K562 (cell line): ENCODE measurements around the gene ADGRB3. TPM values are rescaled to one million over a fixed set of nuclear protein-coding genes. Genes with fewer than 3 reads are reported as not detected.
A peak's percentile ranks its signal among the peaks of the same experiment; 100 is the strongest.

Experiments used
- ATAC-seq: fragments of 200-7000 bp; cut with Tn5 transposase; 3 replicates; pipeline ENCODE4 v1.9.1; 2020; ENCODE audit warnings: moderate library complexity
- BruUV-seq: library from RNA; stranded (reverse); fragments of 400-500 nt; replicated peaks from 2 replicates; lab custom pipeline; 2021; lab: Mats Ljungman, UMichigan
- CTCF ChIA-PET: fragments of 300-600 bp; formaldehyde crosslinking; extraction: SDS; loops from one replicate; lab custom pipeline; 2021; ENCODE audit warnings: low intra/inter-chr PET ratio; lab: Yijun Ruan, JAX
- POLR2A ChIA-PET: fragments of 300-600, 350-650 bp; sonication (Branson Sonifier 250); formaldehyde crosslinking; extraction: SDS; loops from one replicate; lab custom pipeline; 2021; ENCODE audit warnings: antibody characterized with exemption, inconsistent platforms; lab: Yijun Ruan, JAX
- DNase-seq, 4 experiments: peaks; one replicate each; pipeline versions ENCODE4 v3.0.0 to v3.0.0-alpha.2; 2011 to 2018; ENCODE audit warnings: low spot score in 3 of 4, mixed read lengths in 3 of 4; ENCODE audit errors: extremely low read depth in 1 of 4
- FAIRE-seq: peaks from 2 replicates; lab custom pipeline; 2011; peaks lifted over from hg19 to GRCh38; lab: Jason Lieb, UNC
- H2AFZ ChIP-seq: 2 replicates; pipeline ENCODE4 v1.6.0; 2011; ENCODE audit warnings: low read depth, low read length, control low read depth, inconsistent platforms
- H3K27ac ChIP-seq: fragments of 200-600 bp; 3 replicates; pipeline ENCODE4 v1.8.0; 2011; ENCODE audit warnings: low read depth, mild to moderate bottlenecking, control low read depth, inconsistent platforms, low read length, moderate library complexity, mixed read lengths; ENCODE audit errors: extremely low read depth
- H3K27me3 ChIP-seq, 2 experiments: fragments of 300-600 bp in 1 of 2; 2 replicates in 1 of 2; 3 replicates in 1 of 2; pipeline versions ENCODE4 v1.6.0 to v1.8.0; 2011; ENCODE audit warnings: inconsistent platforms in 2 of 2, low read length in 2 of 2, mild to moderate bottlenecking in 1 of 2, mixed read lengths in 1 of 2, moderate library complexity in 1 of 2; ENCODE audit not compliant: control insufficient read depth in 2 of 2, insufficient read depth in 2 of 2
- H3K36me3 ChIP-seq: fragments of 300-600 bp; 3 replicates; pipeline ENCODE4 v1.8.0; 2011; ENCODE audit warnings: mild to moderate bottlenecking, low read length, inconsistent platforms; ENCODE audit not compliant: control insufficient read depth, insufficient read depth
- H3K4me1 ChIP-seq, 2 experiments: fragments of 200-600 bp in 1 of 2; replicated peaks in 1 of 2; 2 replicates in 1 of 2; 3 replicates in 1 of 2; pipeline versions ENCODE4 v1.5.1 to v1.8.0; 2011; ENCODE audit warnings: inconsistent platforms in 2 of 2, low read length in 2 of 2, mild to moderate bottlenecking in 1 of 2, mixed read lengths in 1 of 2, moderate library complexity in 1 of 2; ENCODE audit not compliant: control insufficient read depth in 2 of 2, insufficient read depth in 2 of 2
- H3K4me2 ChIP-seq: 2 replicates; pipeline ENCODE4 v1.6.1; 2011; ENCODE audit warnings: low read length, control low read depth, inconsistent platforms, mixed read lengths; ENCODE audit not compliant: insufficient read depth
- H3K4me3 ChIP-seq: fragments of 200-600 bp; sonication (generic), shearing (Covaris generic); 2 replicates; pipeline ENCODE4 v1.5.1; 2016; ENCODE audit warnings: control low read depth, inconsistent platforms
- H3K79me2 ChIP-seq: fragments of 200-600 bp; 3 replicates; pipeline ENCODE4 v1.8.0; 2011; ENCODE audit warnings: low read length, inconsistent platforms; ENCODE audit not compliant: control insufficient read depth, insufficient read depth
- H3K9ac ChIP-seq, 2 experiments: 2 replicates each; pipeline versions ENCODE4 v1.6.0 to v1.6.1; 2011; ENCODE audit warnings: low read depth in 2 of 2, low read length in 2 of 2, control low read depth in 1 of 2, inconsistent platforms in 1 of 2, mild to moderate bottlenecking in 1 of 2, mixed read lengths in 1 of 2; ENCODE audit not compliant: insufficient read depth in 1 of 2
- H3K9me1 ChIP-seq: one replicate; pipeline ENCODE4 v1.6.0; 2011; ENCODE audit warnings: inconsistent platforms, mild to moderate bottlenecking, low read length, moderate library complexity; ENCODE audit not compliant: control insufficient read depth, insufficient read depth
- H3K9me3 ChIP-seq: replicated peaks from 2 replicates; pipeline ENCODE4 v1.5.1; 2011; ENCODE audit warnings: low read depth, low read length, inconsistent platforms; ENCODE audit not compliant: control insufficient read depth, insufficient read depth
- H4K20me1 ChIP-seq: replicated peaks from 2 replicates; pipeline ENCODE4 v1.6.1; 2011; ENCODE audit warnings: low read length, inconsistent platforms, mixed read lengths; ENCODE audit not compliant: control insufficient read depth, insufficient read depth
- CBFA2T2 ChIP-seq: fragments of 450-650 bp; conservative IDR thresholded peaks from 2 replicates; pipeline ENCODE4 v1.6.1; 2017; ENCODE audit warnings: mild to moderate bottlenecking
- CBX8 ChIP-seq: fragments of 200-600 bp; sonication (generic); IDR thresholded peaks from 2 replicates; pipeline ENCODE4 v1.6.1; 2012; ENCODE audit warnings: borderline replicate concordance, mixed run types, low read depth, mild to moderate bottlenecking, moderate library complexity, mixed read lengths, low read length, control low read depth, inconsistent platforms; ENCODE audit not compliant: poor library complexity, severe bottlenecking; ENCODE audit errors: extremely low read depth
- CHD1 ChIP-seq: fragments of 200-600 bp; sonication (generic); IDR thresholded peaks from one replicate; pipeline ENCODE4 v1.6.1; 2012; ENCODE audit warnings: mild to moderate bottlenecking, moderate library complexity, low read length, inconsistent platforms
- HMG20A ChIP-seq: fragments of 450-650 bp; formaldehyde crosslinking; conservative IDR thresholded peaks from 2 replicates; pipeline ENCODE4 v1.4.0; 2020; ENCODE audit warnings: mild to moderate bottlenecking, mixed read lengths
- HNRNPL ChIP-seq: fragments of 200-400 bp; formaldehyde crosslinking; IDR thresholded peaks from 2 replicates; pipeline ENCODE4 v1.6.1; 2017; ENCODE audit warnings: low read depth, mild to moderate bottlenecking, low read length
- MEIS2 ChIP-seq: fragments of 450-650 bp; IDR thresholded peaks from 2 replicates; pipeline ENCODE4 v1.6.1; 2014; ENCODE audit warnings: mild to moderate bottlenecking; ENCODE audit not compliant: partially characterized antibody
- PBX2 ChIP-seq, 2 experiments: IDR thresholded peaks in 1 of 2; conservative IDR thresholded peaks in 1 of 2; 2 replicates each; pipeline ENCODE4 v1.6.1; 2016; ENCODE audit warnings: low read depth in 2 of 2, mild to moderate bottlenecking in 1 of 2, missing compliant biosample characterization in 1 of 2, missing genetic modification characterization in 1 of 2, moderate library complexity in 1 of 2
- PKNOX1 ChIP-seq: fragments of 450-650 bp; IDR thresholded peaks from 2 replicates; pipeline ENCODE4 v1.6.1; 2016
- PTRF ChIP-seq: fragments of 450-650 bp; IDR thresholded peaks from 2 replicates; pipeline ENCODE4 v1.6.1; 2016; ENCODE audit warnings: mild to moderate bottlenecking, missing genetic modification characterization, missing compliant biosample characterization
- RCOR1 ChIP-seq, 2 experiments: IDR thresholded peaks; 2 replicates each; pipeline ENCODE4 v1.6.1; 2012; ENCODE audit warnings: low read depth in 2 of 2, low read length in 2 of 2, borderline replicate concordance in 1 of 2, improper control_type of control experiment in 1 of 2
- SOX6 ChIP-seq: fragments of 450-650 bp; IDR thresholded peaks from 2 replicates; pipeline ENCODE4 v1.6.1; 2014; ENCODE audit warnings: mild to moderate bottlenecking
- TRIM24 ChIP-seq, 2 experiments: fragments of 450-650 bp; IDR thresholded peaks; 2 replicates each; pipeline ENCODE4 v1.6.1; 2016
- TRIM25 ChIP-seq: fragments of 450-650 bp; IDR thresholded peaks from 2 replicates; pipeline ENCODE4 v1.7.0; 2016; ENCODE audit warnings: borderline replicate concordance
- WGBS: fragments of 100-300 bp; shearing (Covaris generic); methylation state at CpG from one replicate; pipeline ENCODE4 v1.1.6; 2016; ENCODE audit warnings: low coverage, mixed read lengths; ENCODE audit not compliant: insufficient coverage; ENCODE audit errors: missing lambda C conversion rate; 5-methylcytosine and 5-hydroxymethylcytosine counted together
- in situ Hi-C: fragments of 300-500 bp; cut with MboI; formaldehyde crosslinking; loops from 4 replicates; pipeline ENCODE4 v1.15.0; 2018; ENCODE audit warnings: inconsistent platforms, mixed read lengths
- intact Hi-C: fragments of 100-400 bp; cut with micrococcal nuclease; formaldehyde crosslinking; loops from 2 replicates; pipeline ENCODE4 v1.14.2; 2022
- polyA plus RNA-seq, 8 experiments: library from polyadenylated mRNA; depleted of rRNA in 4 of 8; stranded (reverse) in 5 of 8; unstranded in 3 of 8; fragments of >200 nt; fragmentation: Nextera tagmentation in 2 of 8; fragmentation: Illumina TruSeq in 1 of 8; extraction: Ambion mirVana in 2 of 8; extraction: Trizol in 1 of 8; gene quantifications; 2 replicates each; pipeline versions ENCODE4 v1.2.1 to v1.2.3, GENCODE V29; 2011 to 2014; ENCODE audit warnings: inconsistent platforms in 1 of 8, missing spikeins in 1 of 8
- total RNA-seq, 7 experiments: library from RNA; depleted of rRNA in 6 of 7; stranded (reverse); fragments of >200 nt in 6 of 7; fragmentation: Illumina TruSeq in 2 of 7; extraction: Trizol in 2 of 7; gene quantifications; 2 replicates each; pipeline versions ENCODE4 v1.2.1 to v1.2.3, GENCODE V29; 2011 to 2021; ENCODE audit warnings: low replicate concordance in 1 of 7

The ADGRB3 gene
- total and polyA plus RNA-seq, 9 of the 15 experiments (the other 6 are each of a cell fraction or from before 2014, with no cell fraction given), result 0.90 to 7.8 (median 2.4) TPM

- intact Hi-C loops, result no loop called here
- in situ Hi-C loops, result no loop called here
- no peak overlapping the region for H3K4me3 ChIP-seq
- no peak overlapping the region for H3K4me2 ChIP-seq
- no peaks in the 10 kb centered on the region for H3K9me3 ChIP-seq
- peak; percentile 82 for TF ChIP-seq MEIS2
- no peak for TF ChIP-seq CBX8
- TF ChIP-seq PTRF (tag), result no peak
- TF ChIP-seq RCOR1 (IDR thresholded peaks at IDR 0.05; ENCODE audit: borderline replicate concordance in 1 of 2, low read depth in 2 of 2, low read length in 2 of 2), result 0 out of 4 replicates have a peak, but pooled peaks of 1 of the 2 experiments have one; percentile 35
- TF ChIP-seq PBX2 (CRISPR knock-in tag; IDR thresholded peaks at IDR 0.05; ENCODE audit: low read depth), result no peak
- TF ChIP-seq PBX2 (tag; conservative IDR thresholded peaks at IDR 0.05; ENCODE audit: low read depth), result peak; percentile 85
- no peak for TF ChIP-seq CHD1
- TF ChIP-seq TRIM25, result no peak
- TF ChIP-seq SOX6, result peak; percentile 56; the same call in 1 of the 2 replicates
- TF ChIP-seq HMG20A (CRISPR knock-in tag), result no peak
- TF ChIP-seq PKNOX1, result peak; percentile 95
- no peak for TF ChIP-seq CBFA2T2
- TF ChIP-seq HNRNPL, result no peak
- TF ChIP-seq TRIM24 (IDR thresholded peaks at IDR 0.05), result no peak
- no TSS peak for BruUV-seq
- ChIA-PET CTCF (no interaction called here), POLR2A (no interaction called here)
- no peak for FAIRE-seq
- 30% methylated on average over 2 of the region's 2 CpGs for WGBS
- H3K9ac ChIP-seq, result no peak overlapping the region
- no peak overlapping the region for H2AFZ ChIP-seq
- no peaks in the 10 kb centered on the region for H3K36me3 ChIP-seq
- H3K27ac ChIP-seq, result no peak overlapping the region
- no peaks in the 10 kb centered on the region for H3K27me3 ChIP-seq
- no peaks in the 10 kb centered on the region for H3K9me1 ChIP-seq
- ATAC-seq, result 0 out of 3 replicates have a peak, but pooled peaks have one; percentile 27
- no peaks in the 10 kb centered on the region for H4K20me1 ChIP-seq
- H3K79me2 ChIP-seq, result no peaks in the 10 kb centered on the region; the same call in 2 of the 3 replicates
- peaks cover 4 to 37% of the 10 kb centered on the region in 2 experiments; a peak in 3 of 5 replicates for H3K4me1 ChIP-seq
- peak in 1 of 4 experiments; percentile 35 for DNase-seq
Observed at GRCh38 chr6:68719761-68720160, 84.7 kb downstream of the ADGRB3 start.
